ENCODE data around the gene VWA2.

Gene VWA2

DNA sequence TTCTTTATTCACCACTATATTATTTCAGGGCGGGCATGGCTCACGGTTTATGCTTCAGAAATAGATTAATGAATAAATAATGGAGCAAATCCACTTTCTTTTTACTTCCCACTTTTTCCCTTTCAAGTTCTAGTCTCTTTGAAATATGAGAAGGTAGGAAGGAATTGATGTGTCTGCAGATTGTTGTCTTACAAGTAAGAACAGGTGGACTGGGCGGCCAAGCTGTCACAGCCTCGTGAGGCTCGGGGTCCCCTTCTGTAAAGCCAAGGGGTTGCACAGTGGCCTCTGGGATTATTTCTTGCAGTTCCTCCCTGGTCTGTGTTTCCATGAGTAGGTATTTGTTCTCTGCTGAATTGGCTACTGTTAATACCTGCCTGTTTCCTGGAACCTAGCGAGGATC, 11.2 kb downstream of the VWA2 start:
- DNase-seq = no peak

DNA sequence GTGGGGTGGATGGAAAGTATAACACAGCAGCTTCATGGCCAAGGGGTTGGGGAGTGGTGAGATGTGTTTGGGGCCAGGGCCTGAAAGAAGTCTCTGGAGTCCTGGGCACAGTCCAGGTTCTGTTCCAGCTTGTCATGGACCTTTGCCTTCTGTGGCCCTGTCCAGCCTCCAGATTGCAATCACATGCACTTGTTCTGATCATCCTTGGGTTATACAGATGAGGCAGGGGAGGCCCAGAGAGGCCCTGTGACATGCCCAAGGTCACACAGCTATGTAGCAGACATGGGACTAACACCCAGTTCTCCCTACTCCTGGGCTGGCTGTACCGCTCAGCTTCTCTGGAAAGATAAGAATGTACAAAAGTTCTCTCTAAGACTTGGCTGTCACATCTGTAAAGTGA, 11.7 kb downstream of the VWA2 start:
- no peak for DNase-seq

DNA sequence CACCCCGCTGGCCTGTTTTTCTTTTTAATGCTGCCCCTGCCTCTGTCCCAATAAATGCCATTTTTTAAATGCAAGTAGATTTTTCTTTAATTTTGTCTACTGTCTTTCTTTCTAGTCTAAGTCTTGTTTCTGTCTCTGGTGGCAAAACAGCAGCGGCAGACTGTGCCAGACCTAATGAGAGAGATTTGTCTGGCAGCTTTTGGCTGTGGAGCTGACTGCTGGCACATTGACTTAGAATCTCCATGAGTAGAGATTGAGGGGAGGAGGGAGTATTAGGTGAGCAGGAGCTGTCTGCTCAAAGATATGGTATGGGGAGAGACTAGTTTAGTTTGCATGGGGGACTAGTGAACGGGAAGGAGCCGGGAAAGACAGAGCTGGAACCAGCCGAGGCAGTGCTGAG, 13.0 kb downstream of the VWA2 start:
- no peak for DNase-seq

DNA sequence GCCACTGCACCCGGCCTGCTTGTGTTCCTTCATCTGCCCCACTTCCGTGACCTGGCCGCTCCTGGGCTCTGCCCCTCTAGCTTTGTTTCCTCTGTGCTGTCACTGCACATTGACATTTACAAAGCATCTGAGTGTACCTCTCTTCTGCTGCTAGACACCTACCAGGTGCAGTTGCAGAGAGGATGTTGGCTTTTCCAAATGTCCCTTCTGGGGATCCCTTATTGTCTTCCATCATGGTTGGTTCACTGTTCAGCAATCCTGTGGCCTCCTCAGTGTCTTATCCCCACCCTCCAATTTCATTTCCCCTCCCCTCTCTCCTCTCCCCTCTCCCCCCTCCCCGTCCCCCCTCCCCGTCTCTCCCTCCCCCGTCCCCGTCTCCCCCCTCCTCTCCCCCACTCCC, 13.8 kb downstream of the VWA2 start:
- DNase-seq = no peak

DNA sequence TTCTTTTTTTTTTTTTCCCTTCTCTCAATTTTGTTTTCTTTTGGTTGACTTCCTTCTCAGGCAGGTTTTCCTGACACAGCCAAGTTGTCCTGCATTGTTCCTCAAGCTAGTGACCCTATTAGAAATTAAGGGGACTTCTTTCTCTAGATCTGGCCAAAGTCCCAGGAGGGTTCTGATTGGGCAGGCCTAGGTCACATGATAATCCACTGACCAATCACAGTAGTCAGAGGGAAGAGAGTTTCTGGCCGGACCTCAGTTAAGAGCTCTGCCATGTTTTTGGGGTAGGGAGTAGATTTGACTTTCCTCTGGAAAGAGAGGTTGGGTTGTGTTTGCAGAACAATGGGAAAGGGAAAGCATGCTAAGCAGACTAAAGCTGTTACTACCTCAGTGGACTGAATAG, 16.2 kb downstream of the VWA2 start:
- DNase-seq = no peak

DNA sequence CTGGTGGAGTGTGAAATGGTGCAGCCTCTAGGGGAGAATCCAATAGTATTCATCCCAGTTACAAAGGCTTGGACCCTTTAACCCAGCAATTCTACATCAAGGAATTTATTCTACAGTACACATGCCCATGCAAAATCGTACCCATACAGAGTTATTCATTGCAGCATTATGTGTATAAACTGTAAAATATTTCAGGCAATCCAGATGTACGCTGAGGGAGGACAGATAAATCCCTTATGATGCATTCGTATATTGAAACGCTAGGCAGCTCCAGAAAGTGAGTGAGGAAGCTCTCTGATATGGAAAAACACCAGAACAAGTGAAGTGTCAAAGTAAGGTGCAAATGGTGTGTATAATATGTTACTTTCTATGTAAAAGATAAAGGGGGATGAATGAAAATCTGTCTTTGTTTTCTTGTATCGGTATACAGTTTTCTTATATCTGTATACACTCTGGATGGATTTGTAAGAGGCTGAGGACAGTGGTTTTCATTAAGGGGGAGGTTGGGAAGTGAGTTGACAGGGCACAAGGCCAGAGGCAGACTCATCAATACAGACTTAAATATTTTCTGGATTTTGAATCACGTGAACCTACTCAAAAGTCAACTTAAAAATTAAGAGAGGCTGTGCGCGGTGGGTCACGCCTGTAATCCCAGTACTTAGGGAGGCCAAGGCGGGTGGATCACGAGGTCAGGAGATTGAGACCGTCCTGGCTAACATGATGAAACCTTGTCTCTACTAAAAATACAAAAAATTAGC, 17.1 kb downstream of the VWA2 start:
- DNase-seq = no peak

DNA sequence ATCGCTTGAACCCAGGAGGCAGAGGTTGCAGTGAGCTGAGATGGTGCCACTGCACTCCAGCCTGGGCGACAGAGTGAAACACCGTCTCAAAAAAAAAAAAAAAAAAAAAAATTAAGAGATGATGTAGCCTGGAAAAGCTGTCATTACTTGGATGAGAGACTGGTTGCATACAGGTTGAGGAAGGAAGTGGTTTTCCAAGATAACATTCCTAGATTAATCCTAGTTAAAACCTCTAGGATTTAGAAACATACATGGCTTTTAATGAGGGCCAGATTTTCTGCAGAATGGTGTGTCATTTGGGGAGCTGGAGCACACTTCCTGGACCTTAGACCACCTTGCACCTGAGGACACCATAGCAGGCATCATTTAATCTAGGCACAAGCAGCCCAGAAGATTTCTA, 17.8 kb downstream of the VWA2 start:
- DNase-seq = no peak

DNA sequence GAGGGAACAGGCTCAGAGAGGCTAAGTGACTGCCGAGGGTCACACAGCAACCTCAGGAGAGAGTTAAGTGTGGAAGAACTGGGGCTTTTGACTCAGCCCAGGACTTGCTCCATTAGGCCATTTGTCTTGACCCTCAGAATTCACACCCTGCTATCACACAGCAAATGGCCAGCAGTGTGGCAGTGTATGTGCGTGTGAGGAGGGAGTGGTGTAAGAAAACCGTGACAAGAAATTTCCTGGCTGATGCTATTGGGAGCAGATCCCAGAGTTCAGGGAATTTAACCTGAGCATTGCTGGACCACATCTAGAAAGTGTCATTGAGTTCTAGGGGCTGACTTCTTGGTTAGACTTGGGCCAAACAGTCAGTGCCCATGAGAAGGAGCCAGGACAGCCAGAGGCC, 18.4 kb downstream of the VWA2 start:
- DNase-seq = no peak

DNA sequence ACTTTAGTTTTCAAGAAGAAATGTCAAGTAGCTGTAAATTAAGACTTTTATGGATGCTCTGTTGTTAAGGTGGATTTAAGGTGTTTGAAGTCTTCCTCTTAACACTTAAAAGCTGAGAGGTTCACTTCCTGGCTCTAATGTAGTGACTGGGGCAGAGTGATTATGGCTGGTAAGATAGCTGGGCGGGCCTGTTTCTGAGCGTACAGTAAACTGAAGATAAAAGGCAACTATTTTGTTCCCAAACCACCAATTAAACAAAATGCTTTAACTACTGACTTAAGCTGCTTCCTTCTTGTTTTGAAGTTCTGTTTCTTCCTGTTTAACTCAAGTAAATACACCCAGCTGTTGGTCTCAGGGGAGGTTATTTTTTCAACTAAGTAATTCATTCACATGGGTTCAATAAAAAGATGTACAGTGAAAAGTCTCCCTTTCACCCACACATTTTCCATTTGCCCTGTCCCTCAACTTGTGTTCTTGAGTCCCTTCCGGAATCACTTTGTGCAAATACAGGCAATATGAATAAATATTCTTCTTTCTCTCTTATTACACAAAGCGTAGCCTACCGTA, 19.3 kb downstream of the VWA2 start:
- DNase-seq = no peak

DNA sequence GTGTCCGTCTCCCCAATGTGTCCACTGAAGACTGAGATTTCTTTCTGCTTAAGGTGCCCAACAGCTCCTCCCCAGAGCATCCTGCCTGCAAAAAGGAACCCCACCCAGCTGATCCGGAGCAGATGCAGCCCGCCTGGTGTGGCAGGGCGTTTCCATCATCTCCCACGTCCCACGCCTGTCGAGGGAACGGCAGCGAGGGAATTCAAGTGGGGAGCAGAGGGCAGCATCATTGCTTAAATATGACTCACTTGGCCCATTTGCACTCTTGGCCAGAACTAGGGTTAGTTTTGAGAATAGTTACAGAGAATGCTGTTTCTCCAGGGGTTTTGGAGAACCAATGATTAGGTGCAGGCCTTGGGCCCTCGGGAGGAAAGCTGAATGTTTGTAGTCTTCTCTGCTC, 20.8 kb downstream of the VWA2 start:
- DNase-seq = no peak

DNA sequence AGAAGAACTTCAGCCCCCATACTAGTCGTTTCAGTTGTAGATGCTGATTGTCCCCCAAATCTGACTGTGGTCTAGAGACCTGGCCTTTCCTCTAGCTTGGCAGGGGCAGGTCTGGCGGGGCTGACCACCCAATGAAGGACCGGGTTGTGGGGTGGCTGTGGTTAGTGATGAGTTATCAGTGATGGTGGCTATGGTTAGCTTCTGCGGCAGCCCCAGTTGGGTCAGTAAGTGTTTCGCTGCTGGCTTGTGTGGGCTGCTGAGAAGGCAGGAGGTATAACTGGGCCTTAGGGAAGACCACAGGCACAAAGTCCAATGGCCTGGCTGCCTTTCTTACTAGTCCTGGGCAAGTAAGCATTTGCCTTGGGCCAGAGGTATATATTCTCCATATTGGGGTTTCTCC, 21.3 kb downstream of the VWA2 start:
- no peak for DNase-seq

DNA sequence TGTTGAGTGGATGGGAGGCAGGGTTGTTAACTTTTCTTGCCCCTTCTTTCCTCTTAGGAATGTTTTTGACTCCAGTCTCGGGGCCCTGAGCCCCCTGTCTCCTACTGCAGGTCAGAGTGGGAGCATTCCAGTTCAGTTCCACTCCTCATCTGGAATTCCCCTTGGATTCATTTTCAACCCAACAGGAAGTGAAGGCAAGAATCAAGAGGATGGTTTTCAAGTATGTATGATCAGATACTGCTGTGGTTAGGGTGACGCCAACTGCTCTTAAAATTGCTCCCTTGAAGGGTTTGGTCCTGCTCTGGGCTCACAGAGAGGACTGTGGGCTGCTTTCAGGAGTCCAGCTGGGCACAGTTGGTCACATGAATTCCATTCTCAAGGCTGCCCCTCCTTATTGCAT, 22.0 kb downstream of the VWA2 start:
- no peak for DNase-seq

DNA sequence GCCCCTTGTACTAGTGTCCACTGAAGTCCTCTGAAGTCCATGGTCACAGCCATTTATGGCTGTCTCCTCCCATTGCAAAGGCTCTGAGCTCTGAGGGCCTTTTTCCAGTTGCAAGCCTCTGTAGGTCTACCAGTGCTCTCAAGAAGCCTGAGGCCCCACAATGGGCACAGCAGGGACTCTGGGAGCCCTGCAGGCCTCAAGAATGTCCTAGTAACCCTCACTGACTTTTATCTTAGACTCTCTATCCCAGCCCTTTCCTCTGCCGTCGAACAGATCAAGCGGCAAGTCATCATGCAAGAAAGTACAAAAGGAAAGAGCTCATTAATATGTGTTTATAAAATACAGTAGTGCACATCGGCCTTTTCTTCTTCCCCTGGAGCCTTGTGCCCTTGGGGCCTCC, 23.4 kb downstream of the VWA2 start:
- DNase-seq = no peak

DNA sequence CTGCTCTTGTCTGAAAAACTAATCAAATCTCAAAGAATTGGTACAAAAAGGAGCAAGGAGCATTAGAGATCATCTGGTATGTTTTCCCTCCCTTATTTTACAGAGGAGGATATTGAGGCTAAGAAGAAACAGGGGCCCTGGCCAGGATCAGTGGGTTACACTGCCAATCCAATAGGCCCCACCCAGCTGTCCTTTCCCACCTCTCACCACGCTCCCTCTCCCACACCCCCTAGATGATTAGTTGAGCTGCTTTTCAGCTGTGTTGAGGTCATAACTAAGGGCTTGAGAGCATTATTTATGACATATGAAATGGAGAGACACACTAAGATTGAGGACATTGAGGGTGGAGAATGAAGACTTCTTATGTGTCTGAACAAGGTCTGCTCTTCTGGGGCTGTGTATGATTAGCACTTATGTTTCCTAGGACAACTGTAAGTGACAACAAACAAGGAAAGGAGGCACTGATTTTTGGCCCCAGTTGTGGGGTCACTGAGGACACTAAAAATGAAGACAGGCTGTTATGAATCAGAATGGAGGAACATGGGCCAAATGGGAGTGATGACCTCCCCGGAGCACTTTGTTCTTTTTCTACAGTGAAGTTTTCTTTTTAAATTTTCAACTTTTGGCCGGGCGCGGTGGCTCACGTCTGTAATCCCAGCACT, 26.5 kb downstream of the VWA2 start:
- no peak for DNase-seq

DNA sequence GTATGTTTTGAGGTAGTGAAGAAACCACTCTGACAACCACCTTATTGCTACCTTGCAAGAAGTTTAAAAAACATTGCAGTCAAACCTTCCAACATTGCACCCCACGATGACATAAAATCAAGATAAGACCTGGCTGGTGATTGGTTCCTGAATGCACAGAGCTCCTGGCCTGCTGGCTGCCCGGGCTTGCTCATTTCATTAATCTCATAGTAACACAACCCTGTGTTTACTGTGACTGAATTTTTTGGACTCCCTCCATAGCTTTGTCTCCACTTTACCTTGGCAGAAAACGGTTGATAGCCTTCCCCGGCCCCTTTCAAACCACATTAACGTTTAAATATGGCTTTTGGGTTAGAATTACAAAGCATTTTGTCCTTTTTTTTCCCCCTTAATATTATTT, 27.5 kb downstream of the VWA2 start:
- no peak for DNase-seq

DNA sequence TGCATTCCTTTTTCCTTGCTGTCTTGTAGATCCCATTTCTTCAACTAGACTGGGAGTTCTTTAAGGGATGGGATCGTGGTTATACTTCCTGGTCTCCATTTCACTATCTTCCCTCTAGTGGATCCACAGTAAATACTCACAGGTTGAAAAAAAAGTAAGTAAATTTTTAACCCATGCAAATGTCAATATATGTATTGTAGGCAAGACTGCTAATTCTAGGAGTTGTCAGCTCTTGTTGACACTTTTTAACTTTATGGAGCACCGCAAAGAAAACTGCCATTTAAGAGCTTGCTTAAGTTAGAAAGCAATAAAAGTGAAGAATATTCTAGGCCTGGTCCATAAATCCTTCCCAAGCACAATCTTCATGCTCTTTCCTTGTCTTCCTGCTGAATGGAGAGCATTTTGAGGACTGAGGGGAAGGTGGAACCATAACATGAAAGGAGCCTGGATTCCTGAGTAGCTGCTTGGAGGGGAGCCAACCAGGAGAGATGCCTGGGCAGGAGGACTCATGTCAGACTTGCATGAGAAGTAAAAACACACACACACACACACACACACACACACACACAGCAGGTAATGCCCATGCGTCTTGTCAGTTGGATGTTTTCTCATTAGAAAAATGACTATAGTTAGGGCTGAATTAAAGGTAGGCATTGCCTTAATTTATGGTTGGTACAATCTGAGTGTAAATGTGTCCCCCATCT, 32.2 kb downstream of the VWA2 start:
- DNase-seq = no peak

DNA sequence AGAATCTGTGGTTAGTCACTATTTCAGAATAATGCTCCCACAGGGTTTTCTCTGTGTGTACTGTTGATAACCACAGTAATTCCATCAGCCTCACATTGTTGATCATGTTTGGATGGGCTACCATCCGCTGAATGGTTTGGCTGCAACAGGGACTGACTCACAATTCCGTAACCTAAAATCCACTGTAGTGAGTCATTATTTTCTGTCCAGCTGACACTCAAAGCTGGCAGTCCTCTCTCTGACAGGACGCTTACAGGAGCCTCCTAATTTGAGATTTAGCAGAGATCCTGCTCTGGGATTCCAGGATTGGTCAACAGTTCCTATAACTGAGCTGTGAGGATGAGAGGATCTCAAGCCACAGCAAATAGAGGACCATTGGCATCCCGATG, 32.7 kb downstream of the VWA2 start:
- DNase-seq = no peak

DNA sequence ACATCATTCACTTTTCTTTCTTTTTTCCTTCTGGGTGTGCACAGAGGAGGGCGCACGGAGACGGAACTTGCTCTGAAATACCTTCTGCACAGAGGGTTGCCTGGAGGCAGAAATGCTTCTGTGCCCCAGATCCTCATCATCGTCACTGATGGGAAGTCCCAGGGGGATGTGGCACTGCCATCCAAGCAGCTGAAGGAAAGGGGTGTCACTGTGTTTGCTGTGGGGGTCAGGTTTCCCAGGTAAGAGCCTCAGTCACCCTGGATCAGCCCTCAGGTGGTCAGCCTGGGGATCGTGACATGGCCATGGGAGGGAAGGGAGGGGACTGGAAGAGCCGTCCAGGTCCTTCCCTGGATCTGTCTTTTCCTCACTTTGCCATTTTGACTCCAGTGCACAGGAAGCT, 33.6 kb downstream of the VWA2 start:
- no peak for DNase-seq

DNA sequence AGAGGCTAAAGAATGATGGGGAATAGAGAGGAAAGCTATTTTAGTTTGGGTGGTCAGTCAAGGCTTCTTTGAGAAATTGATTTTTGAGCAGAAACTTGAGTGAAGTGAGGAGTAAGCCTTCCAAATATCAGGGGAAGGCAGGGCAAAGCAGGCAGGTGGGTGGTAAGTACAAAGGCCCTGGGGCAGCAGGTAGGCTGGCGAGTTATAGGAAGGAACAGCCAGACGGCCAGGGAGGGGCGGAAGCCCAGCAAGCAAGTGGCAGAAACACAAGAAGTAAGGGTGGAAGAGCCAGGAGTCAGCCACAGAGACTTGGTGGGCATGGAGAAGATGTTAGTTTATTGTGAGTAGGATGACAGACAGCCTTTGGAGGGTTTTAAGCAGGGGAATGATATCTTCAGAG, 34.9 kb downstream of the VWA2 start:
- DNase-seq = no peak

DNA sequence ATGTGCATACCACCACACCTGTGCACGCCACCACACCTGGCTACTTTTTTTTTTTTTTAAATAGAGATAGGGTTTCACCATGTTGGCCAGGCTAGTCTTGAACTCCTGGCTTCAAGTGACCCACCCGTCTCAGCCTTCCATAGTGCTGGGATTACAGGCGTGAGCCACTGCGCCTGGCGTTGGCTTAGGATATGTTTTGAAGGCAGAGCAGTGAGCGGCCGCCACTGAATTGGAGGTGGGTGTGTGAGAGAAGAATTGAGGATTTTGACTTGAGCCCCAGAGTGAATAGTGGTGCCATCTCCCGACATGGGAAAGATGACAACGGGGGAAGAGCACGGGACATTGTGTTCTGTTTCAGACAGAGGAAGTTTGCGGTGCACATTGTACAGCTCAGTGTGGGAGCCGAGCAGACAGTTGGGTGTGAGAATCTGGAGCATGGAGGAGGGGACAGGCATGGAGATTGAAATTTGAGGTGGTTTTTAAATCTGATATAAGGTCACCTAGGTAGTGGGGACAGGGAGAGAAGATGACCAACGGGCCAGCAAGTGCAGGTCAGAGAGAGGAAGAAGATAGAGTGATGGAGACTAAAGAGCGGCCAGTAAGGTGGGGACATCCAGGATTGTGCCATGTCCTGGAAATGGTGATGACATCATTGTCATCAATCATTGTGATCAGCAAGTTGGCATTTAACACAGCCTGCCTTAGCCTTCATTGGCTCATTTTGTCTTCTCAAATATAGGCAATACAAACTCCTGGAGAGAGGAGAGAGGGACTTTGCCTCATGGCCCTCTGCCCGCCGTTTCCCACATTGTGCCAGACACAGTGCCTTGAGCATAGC, 35.8 kb downstream of the VWA2 start:
- no peak for DNase-seq

DNA sequence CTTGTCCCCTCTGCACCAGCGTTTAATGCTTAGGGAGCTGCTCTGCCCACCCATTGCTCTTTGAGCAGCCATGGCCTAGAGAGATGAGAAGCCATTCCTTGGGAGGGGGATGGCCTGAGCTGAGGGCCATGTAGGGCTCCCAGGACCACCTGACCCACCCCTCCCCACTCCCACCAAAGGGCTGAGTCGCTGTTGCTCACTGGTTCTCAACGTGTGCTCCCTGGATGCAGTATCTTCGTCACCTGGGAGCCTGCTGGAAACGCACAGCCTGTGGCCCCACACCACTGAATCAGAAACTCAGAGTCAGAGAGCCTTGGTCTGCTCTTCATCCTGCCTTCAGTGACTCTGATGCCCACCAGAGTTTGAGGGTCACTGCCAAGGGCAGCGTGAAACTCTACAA, 37.0 kb downstream of the VWA2 start:
- no peak for DNase-seq

DNA sequence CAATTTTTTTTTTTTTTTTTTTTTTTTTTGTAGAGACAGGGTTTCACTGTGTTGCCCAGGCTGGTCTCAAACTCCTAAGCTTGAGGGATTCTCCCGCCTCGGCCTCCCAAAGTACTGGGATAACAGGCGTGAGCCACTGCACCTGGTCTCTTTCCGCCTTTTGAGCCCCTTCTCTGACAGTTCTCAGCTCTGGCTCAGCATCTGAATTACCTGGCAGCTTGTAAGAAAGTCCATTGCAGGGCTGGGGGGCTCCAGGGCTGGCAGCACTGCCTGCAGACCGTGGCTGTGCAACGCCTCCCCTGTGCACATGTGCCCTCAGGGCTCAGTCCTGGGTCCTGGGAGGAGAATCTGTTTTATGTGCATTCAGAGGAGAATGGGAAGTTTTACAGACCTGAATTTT, 37.6 kb downstream of the VWA2 start:
- DNase-seq = no peak

Measured in NCI-H526 treated with DMSO at 0.1 percent for 48 hours (cell line).